Inflammatory macrophage treated with lipopolysaccharide for 4 hours (primary cell): ENCODE results near the gene MICALL1.
A peak's percentile ranks its signal among the peaks of the same experiment; 100 is the strongest.

Experiments
- DNase-seq: peaks from one replicate; pipeline ENCODE4 v3.0.0-alpha.2; 2020

Gene MICALL1

DNA sequence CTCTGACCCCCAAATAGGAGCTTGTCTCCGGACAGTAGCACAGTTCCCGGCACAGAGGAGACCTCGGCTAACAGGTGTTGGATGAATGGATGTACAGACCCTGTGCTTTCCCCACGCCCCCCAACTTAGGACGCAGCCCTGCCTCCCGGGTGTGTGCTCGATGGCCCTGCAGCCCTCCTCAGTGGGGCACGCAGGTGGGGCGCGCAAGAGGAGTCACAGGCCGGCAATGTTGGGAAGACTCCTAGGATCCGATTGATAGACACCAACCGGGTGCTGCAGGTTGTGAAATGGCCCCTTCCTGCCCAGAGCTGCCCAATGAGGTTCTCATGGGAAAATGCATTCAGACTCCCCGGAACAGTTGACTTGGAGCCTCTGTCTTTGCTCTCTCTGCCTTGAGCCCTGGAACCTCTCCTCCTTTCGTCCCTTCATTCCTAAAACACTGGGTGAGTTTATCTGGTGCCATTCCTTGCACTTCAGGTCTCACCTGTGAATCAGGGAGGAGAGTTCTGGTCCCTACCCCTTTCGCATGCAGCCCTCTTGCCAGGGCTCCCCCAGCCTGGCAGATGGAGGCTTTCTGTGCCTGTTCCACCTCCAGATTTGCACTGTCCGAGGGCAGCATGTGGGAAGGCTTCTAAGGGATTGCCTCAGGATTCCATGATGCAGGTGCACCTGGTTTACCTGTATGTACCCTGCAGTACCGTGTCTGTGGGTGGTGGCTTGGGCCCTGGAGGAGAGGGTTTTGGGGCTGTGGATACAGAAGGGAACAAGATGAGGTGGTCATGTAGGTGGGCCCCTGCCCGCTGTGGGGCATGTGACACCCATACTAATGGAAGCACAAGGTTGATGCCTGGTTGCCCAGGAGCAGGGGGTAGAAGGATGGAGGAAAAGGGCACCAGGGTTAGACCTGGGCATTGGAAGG lies 1.2 kb downstream of the MICALL1 start:
- DNase-seq, result no peak

DNA sequence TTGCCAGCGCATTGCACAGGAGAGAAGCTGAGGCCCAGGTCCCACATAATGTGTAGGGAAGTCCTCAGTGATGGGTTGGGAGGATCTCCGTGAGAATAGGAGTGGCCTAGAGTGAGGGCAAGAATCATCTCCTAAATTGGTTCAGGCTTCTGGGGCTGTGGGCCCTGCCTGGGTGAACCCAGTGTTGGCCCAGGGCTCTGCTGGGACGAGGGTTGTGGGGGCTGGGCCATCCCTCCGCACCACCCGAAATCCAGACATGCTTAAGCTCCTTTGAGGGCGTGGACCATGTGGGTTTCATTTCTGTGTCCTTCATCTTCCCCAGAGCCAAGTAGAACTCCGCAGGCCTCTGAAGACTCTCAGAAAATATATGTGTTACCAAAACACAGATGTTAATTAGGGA lies 3.7 kb downstream of the MICALL1 start:
- DNase-seq, result no peak

DNA sequence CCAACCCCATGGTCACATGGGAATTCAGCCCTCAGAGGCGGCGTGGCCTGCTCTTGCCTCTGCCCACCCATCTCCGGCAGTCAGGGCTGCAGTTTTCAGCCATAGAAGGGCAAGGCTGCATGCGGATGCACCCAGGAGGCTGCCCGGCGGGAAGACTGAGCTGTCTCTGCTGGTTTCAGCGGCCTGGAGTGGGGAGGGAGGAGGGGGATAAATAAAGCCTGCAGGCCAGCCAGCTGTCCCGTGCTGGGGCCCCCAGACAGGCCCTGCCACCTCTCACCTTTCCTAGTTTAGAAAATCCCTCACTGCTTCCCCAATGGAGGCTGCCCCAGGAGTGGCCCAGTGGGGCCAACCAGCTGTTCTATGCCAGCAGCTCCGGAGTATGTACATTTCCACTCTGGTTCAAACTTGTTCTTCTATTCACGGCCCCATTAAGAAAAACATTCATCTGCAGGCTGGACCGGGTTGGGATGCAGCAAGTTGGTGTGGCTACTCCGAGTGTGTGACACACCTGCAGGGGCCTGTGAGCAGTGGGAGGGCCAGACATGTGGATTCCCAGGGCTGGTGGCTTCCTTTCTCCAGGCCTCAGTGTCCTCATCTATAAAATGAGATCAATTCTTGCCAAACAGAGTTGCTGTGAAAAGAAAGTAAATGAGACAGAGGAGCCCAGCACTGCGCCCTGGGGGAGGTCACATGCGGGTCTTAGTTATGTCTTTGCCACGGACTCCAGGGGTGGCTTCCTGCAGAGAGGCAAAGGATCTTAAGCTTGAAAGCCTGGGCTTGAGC lies 5.0 kb downstream of the MICALL1 start:
- DNase-seq, result no peak

DNA sequence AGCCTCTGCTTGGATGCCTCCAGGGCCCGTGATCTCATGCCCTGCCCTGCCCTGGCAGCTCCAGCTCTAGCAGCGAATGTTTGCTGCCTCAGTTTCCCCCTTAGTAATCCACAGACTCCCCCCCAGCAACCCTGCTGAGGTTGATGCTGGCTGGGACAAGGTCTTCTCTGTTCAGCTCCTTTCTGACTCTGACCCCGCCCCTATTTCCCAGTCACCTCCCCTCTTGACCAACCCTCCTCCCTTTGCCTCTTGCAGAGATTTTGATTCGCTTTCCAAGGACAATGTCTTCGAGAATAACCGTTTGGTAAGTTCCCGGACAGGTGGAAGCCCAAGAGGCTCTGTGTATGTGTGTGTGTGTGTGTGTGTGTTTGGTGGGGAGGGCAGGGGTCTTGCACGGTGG lies 5.6 kb downstream of the MICALL1 start:
- DNase-seq, result no peak

DNA sequence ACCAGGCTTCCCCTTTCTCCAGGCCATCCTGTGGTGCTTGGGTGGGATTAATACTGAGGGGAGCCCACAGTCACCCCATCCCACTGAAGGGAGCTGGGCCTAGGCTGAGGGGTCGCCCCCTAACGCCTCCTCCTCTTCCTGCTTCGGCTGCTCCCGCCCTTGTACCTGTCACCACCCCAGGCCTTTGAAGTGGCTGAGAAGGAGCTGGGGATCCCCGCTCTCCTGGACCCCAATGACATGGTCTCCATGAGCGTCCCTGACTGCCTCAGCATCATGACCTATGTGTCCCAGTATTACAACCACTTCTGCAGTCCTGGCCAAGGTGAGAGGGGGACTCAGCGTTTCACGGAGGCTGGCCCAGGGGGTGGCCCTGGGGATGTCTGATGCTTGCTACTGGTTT lies 6.1 kb downstream of the MICALL1 start:
- DNase-seq, result no peak

DNA sequence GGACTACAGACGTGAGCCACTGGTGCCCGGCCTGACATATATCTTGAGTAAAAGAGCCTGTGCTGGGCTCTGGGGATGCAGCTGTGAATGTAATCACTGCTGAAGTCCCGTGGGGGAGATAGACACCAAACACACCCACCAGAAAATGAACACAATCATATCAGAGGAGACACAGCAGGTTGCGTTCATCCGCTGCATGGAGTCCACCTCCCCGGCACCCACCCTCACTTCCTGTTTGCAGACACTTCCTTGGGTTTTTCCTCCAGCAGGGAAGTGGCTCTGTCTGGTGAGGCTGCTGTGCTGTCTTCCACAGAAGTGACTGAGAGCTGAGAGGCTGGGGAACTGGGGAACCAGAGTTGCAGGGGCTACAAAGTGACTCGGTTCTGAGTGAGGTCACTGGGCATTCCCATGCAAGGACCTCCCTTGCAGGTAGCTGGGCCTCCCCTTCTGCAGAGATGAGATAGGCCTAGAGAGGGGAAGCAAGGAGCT lies 7.2 kb downstream of the MICALL1 start:
- DNase-seq, result peak; percentile 36

DNA sequence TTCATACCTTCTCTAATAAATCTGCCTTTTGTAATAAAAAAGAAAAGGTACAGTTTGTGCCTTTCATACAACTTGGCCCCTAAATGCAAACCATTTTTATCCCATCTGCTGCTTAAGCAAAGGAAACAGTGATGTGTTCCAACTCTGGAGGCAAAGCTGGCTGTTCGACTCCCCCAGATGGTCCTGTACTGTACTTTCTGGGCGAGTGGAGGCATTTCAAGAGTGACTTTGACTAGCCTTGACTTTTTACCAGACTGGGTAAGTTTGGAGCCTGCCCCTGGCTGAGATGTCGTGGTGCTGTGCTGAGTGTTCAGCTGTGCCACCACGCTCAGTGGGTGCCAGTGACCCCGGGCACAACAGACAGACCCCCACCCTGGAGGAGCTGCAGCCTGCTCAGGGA lies 10.2 kb downstream of the MICALL1 start:
- no peak for DNase-seq

DNA sequence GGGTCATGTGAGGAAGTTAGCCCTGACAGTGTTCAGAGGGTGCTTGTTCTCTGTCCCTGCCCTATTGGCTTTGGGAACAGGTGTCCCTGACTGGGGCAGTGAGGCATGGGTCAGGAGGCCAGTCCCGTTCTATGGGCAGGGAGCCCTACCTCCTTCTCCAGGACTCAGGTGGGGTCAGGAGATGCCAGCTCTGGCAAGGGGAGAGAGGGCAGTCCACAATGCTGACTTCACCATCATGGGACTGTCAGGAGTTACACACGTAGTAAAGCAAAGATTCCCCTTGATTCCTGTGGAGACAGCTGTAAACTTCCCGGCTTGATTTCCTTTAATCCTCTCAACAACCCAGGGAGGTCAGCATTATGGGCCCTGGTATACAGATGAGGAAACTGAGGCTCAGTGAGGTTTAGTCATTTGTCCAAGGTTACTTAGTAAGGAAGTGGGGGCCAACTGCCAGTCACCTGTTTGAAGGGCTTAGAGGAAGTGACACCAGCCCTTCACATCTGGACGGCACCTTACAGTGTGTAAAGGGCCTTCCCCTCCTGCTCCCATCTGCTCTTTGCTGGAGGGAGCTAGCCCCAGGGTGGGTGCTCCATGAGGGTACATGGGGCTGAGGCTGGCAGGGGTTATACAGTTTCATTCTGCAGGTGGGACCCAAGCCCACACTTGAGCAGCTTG lies 11.9 kb downstream of the MICALL1 start:
- no peak for DNase-seq

DNA sequence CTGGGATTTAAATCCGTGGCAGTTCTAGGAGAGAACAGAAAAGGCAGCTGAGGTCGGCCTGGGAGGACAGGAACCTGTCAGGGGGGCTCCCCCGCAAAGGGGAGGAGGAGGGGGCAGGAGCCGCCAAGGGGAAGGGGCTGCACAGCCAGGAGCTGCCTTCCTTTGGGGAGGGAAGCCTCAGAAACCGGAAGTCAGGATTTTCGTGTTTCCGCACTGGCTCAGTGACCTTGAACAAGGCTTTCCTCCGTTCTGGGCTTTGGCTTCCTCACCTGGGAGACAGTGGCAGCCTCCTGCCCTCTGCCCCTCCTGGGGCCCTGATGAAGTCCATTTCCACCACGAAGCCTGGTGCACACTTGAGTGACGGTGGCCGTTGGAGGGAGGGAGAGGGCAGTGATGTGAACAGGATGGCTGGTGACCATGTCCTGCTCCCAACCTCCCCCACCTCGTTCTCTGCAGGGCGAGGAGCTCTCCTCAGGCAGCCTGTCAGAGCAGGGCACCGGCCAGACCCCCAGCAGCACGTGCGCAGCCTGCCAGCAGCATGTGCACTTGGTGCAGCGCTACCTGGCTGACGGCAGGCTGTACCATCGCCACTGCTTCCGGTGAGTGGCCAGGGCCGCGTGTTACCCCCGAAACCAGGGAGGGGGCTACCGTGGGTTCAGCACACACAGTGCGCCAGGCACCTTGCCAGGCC lies 12.6 kb downstream of the MICALL1 start:
- DNase-seq, result no peak

DNA sequence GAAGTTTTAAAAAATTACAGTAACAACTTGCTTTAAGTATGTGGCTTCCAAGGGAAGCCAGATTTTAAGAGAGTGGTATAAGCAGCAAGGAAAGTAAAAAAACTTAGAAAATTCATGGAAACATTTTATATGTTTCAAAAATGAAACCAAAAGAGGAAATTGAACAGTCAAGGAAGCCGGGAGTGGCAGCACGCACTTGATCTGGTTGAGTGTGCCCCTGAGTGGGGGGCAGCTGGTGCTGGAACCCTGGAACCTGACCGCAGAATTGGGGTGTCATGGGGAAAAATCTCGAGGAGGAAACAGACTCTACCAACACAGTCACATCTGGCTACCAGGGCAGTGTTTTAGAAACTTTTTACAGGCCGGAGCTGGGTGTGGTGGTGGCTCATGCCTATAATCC lies 14.0 kb downstream of the MICALL1 start:
- peak; percentile 62 for DNase-seq

DNA sequence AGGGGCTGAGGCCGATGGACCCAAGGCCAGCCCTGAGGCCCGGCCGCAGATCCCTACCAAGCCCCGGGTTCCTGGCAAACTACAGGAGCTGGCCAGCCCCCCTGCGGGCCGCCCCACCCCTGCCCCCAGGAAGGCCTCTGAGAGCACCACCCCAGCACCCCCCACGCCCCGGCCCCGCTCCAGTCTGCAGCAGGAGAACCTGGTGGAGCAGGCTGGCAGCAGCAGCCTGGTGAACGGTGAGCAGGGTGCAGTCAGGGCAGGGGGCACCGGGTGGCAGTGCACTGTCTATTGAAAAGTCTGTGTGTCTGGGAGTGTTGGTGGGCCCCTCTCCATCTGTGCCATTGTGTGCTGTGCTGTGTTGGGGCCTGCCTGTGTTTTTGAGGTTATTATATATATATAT lies 16.1 kb downstream of the MICALL1 start:
- DNase-seq, result no peak

DNA sequence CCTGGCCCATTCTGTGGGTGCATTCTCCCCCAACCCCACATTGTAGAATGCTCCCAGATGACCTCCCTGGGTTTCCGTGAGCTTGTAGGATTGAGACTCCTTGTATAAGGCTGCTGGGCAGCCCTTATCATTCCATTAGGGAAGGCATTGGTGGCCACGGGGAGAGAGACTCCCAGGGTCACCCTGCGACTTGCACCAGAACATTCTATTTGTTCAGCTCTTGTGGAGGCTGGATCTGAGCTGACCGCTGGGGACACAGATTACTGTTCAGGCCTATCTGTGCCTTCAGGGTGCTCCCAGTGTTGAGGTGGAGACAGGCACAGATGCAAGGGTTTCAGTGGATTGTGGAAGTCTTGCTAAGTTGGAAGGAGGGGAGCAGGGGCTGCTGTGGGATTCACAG lies 17.8 kb downstream of the MICALL1 start:
- no peak for DNase-seq

DNA sequence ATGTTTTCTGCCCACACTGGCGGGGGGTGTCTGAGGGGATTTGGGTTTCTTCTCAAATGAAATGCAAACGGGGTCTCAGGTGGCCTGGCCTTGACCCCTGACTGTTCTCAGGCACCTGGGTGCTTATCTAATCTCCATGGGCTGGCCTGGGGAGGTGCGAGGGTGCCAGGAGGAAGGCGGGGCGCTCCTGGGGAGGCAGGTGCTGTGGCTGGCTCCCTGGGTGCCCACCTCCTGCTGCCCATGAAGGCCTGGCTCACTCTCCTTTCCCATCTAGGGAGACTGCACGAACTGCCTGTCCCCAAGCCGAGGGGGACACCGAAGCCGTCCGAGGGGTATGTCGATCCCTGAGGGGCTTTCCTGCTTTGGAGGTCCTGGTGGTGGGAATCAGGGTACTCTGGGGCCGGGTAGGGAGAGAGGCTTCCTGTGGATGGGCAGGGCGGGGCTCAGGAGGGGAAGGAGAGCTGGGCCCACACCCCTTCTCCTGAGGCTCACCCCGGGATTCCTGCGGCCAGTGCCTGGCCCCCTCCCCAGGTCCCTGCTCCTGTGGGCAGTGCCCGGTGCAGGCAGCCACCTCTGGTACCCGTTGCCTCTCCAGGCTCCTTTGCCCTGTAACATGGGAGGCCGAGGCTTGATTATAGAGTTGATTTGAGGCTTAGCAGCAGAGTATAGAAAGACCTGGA lies 18.4 kb downstream of the MICALL1 start:
- DNase-seq, result no peak

DNA sequence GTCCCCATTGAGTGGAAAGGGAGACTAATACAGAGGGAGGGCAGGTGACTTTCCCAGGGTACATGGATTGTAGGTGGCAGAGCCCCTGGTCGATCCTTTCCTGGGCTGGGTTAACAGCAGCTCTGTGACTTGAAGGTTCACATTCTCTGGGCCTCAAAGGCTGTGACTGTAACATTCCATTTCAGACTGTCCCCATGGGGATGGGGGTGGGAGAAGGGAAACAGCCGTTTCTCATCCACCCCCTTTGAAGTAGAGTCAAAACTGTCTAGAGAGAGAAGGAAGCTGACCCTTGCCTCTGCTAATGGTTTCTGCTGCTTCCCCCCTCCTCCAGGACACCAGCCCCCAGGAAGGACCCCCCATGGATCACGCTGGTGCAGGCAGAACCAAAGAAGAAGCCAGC lies 19.2 kb downstream of the MICALL1 start:
- no peak for DNase-seq

DNA sequence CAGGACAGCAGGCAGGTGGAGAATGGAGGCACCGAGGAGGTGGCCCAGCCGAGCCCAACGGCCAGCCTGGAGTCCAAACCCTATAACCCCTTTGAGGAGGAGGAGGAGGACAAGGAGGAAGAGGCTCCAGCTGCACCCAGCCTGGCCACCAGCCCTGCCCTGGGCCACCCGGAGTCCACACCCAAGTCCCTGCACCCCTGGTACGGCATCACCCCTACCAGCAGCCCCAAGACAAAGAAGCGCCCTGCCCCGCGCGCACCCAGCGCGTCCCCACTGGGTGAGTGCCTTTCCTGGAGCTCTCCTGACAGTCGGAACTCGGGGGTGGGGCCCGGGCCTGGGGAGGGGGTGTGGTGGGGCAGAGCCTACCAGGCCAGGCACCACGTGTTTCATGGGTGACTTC lies 19.7 kb downstream of the MICALL1 start:
- no peak for DNase-seq

DNA sequence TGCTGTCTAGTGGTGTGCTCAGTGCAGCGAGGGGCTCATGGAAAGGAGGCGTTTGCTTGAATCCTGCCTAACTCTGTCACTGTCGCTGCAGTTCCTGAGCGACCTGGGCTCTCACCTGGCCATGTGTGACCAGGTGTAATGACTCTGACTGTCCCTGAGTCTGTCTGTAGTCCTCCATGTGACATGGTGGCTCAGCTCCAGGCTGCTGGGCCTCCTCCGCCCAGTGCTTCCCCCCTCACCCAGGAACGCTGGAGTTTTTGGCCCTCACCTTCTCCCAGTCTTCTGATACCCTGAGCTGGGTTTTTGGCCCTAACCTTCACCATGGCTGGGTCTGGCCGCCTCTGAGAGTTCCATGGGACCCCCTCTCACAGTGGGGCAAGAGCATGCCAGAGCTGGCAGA lies 20.3 kb downstream of the MICALL1 start:
- no peak for DNase-seq

DNA sequence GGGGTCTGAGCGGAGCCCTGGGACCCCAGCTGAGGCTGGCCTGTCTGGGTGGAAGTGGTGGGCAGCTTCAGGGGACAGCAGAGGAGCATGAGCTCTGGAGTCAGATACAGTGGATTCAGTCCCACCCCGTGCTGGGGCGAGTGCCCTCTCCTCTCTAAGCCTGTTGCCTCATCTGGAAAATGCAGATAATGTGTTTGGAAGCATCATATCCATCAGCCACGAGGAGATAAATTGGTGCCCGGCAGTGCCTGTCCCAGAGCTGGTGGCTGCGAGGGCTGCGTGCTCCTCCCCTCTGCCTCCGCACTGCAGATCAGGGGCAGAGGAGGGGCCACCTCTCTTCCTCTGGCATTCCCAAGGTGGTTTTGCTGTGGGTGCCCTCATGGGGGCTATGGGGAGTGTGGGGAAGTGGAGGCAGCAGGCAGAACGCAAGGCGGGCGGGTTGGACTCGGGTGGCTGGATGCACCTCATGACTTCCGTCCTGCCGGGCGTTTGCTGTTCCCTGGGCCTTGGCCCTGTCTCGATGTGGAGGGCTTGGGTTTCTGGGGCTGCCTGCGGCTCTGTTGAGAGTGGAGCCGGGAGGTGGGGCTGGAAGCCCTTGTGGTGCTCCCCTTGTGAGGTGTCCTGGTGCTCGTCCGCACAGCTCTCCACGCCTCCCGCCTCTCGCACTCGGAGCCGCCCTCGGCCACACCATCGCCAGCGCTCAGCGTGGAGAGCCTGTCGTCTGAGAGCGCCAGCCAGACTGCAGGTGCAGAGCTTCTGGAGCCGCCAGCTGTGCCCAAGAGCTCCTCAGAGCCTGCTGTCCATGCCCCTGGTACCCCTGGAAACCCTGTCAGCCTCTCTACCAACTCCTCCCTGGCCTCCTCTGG lies 20.9 kb downstream of the MICALL1 start:
- no peak for DNase-seq

DNA sequence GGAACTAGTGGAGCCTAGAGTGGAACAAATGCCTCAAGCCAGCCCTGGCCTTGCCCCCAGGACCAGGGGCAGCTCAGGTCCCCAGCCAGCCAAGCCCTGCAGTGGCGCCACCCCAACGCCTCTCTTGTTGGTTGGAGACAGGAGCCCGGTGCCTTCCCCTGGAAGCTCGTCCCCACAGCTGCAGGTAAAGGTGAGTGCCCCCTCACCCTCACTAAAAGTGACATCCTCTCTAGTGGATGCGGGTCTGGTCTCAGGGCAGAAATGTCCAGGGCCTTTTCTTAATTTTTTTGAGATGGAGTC lies 21.5 kb downstream of the MICALL1 start:
- DNase-seq, result no peak

DNA sequence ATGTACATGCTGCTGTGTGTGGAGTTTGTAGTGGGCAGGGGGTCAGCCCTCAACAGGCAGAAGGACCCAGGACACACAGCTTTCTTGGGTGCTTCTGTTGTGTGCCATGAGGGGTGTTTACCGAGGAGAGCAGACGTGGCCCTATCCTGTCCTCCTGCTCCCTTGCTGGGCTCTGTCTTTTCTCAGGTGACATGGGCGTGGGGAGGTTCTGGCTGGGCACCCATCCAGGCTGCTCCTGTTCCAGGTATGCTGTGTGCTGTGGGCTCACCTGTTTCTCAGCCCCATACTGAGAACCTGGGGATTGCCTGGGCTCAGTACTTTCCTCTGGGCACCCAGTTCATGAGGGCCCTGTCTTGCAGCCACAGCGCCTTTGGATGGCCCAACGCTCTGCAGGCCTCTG lies 23.3 kb downstream of the MICALL1 start:
- no peak for DNase-seq

DNA sequence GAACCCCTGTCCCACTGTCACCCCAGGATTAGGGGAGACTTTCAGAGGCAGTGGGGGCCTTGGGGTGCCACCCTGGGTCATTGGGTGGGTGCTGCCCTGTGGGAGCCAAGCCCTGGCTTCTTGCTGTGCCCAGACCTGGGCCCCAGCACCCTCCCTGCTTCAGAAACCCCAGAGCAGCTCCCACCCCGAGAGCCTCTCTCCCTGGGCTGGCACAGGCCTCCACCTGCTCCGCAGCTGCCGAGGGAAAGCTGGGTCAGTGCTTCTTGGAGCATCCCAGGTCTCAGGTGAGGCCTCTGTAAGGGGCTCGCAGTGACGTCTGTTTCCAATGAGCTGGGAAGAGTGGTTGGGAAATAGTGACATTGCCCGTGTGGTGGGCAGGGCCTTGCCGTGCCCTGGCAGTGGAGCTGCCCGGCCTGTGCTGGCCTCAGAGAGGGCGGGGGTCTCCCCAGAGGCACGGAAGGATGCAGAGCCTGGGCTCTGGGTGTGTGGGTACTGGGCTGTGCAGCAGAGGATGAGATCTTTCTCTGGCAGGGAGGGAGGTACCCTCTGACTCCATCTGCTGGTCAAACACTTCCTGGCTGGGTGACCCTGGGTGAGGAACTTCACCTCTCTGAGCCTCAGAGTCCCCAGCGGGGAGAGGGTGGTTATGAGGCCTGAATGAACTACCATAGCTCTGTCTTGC lies 24.3 kb downstream of the MICALL1 start:
- DNase-seq, result no peak

DNA sequence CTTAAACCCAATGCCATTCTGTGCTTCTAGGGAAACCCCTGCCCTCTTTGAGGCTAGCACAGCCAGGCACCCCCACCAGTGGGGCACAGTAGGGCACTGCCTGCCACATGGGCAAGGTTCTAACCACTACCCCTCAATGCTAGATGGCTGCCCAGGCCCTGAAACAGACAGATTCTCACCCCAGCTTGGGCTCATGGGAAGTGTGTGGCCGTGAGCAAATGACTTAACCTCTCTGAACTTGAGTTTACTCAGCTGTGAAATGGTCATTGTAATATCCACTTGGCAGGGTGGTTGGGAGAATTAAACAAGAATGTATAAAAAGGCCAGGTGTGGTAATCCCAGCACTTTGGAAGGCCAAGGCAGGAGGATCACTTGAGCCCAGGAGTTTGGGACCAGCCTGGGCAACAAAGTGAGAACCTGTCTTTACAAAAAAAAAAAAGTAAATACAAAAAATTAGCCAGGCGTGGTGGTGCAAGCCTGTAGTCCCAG lies 24.9 kb downstream of the MICALL1 start:
- no peak for DNase-seq
